ENCODE data around the gene VPS37D.
"Not testable (repeated sequence)": the region's sequence is repeated elsewhere in the genome, so short reads cannot be mapped to it uniquely, and the experiment has no call there.

VPS37D gene

GRCh38 chr7:73668103-73668885 lies 663 bp downstream of the VPS37D start:
- Histone ChIP-seq H3K27me3 (peaks cover 0 to 28% (median 13%) of the 10 kb centered on the region in 11 experiments; a peak in 13 of 22 replicates), H3K4me2 (peak overlapping the region; percentile 89 to 98 (median 96)), H3K27ac (peak overlapping the region; percentile 50 to 78 (median 67); a peak in 21 of 22 replicates), H3K9me3 (replicated peaks in 1 of 11) (peaks cover 0 to 4% (median 3%) of the 10 kb centered on the region in 11 experiments; a peak in 20 of 22 replicates), H3K4me1 (peaks cover 7 to 21% (median 14%) of the 10 kb centered on the region in 10 experiments; a peak in 19 of 20 replicates), H3K4me3 (peak overlapping the region; percentile 73 to 83 (median 75)), H3K9ac (peak overlapping the region; percentile 72 to 90 (median 84)), H3K36me3 (peaks cover 0 to 3% (median 0%) of the 10 kb centered on the region in 11 experiments; a peak in 3 of 22 replicates), H4K20me1 (peaks cover 0 to 30% (median 5%) of the 10 kb centered on the region in 11 experiments; a peak in 11 of 22 replicates)
- TF ChIP-seq Cebpa-rat (IDR thresholded peaks at IDR 0.05), result no peak

- Histone ChIP-seq H4K20me1 (peaks cover 0 to 30% (median 5%) of the 10 kb centered on the region in 11 experiments; a peak in 12 of 22 replicates), H3K36me3 (peaks cover 0 to 3% (median 0%) of the 10 kb centered on the region in 11 experiments; a peak in 3 of 22 replicates), H3K27ac (peak overlapping the region in 3 of 11 experiments; percentile 74 to 78 (median 77); a peak in 3 of 22 replicates), H3K4me1 (peaks cover 7 to 21% (median 14%) of the 10 kb centered on the region in 10 experiments; a peak in 19 of 20 replicates), H3K4me2 (peak overlapping the region; percentile 89 to 98 (median 96)), H3K9me3 (replicated peaks in 1 of 11) (no peaks in the 10 kb centered on the region), H3K4me3 (peak overlapping the region; percentile 73 to 83 (median 75)), H3K27me3 (peaks cover 0 to 28% (median 13%) of the 10 kb centered on the region in 11 experiments; a peak in 13 of 22 replicates), H3K9ac (peak overlapping the region in 10 of 11 experiments; percentile 78 to 90 (median 85); a peak in 12 of 22 replicates)
- TF ChIP-seq Cebpa-rat (IDR thresholded peaks at IDR 0.05), result no peak
Observed at GRCh38 chr7:73668886-73669230, 1.2 kb downstream of the VPS37D start.

GRCh38 chr7:73669288-73669701 lies 1.7 kb downstream of the VPS37D start:
- Histone ChIP-seq H3K4me3 (peak overlapping the region in 2 of 10 experiments; percentile 79 to 83; a peak in 5 of 20 replicates), H3K9ac (peak overlapping the region in 2 of 11 experiments; percentile 87 to 90; a peak in 4 of 22 replicates), H4K20me1 (peaks cover 0 to 30% (median 5%) of the 10 kb centered on the region in 11 experiments; a peak in 12 of 22 replicates), H3K4me1 (peaks cover 7 to 21% (median 14%) of the 10 kb centered on the region in 10 experiments; a peak in 19 of 20 replicates), H3K27me3 (peaks cover 0 to 28% (median 13%) of the 10 kb centered on the region in 11 experiments; a peak in 13 of 22 replicates), H3K36me3 (peaks cover 0 to 3% (median 0%) of the 10 kb centered on the region in 11 experiments; a peak in 3 of 22 replicates), H3K4me2 (peak overlapping the region; percentile 89 to 98 (median 96); a peak in 20 of 22 replicates), H3K9me3 (replicated peaks in 1 of 11) (no peaks in the 10 kb centered on the region), H3K27ac (no peak overlapping the region)
- TF ChIP-seq Cebpa-rat (IDR thresholded peaks at IDR 0.05), result no peak

GRCh38 chr7:73669858-73670385 lies 2.3 kb downstream of the VPS37D start:
- Histone ChIP-seq H3K27ac (no peak overlapping the region), H3K27me3 (peaks cover 0 to 28% (median 13%) of the 10 kb centered on the region in 11 experiments; a peak in 13 of 22 replicates), H3K9ac (no peak overlapping the region), H3K4me2 (0 out of 22 replicates have a peak overlapping the region, but pooled peaks of 2 of the 11 experiments have one; percentile 5 to 10), H3K9me3 (replicated peaks in 1 of 11) (no peaks in the 10 kb centered on the region), H3K36me3 (peaks cover 0 to 3% (median 0%) of the 10 kb centered on the region in 11 experiments; a peak in 3 of 22 replicates), H3K4me1 (peaks cover 7 to 21% (median 14%) of the 10 kb centered on the region in 10 experiments; a peak in 19 of 20 replicates), H4K20me1 (peaks cover 0 to 30% (median 9%) of the 10 kb centered on the region in 11 experiments; a peak in 12 of 22 replicates), H3K4me3 (no peak overlapping the region)
- no peak for TF ChIP-seq Cebpa-rat (IDR thresholded peaks at IDR 0.05)

- Histone ChIP-seq H3K9me3 (replicated peaks in 1 of 11) (no peaks in the 10 kb centered on the region), H3K9ac (no peak overlapping the region), H3K36me3 (peaks cover 0 to 3% (median 0%) of the 10 kb centered on the region in 11 experiments; a peak in 3 of 22 replicates), H3K27me3 (peaks cover 0 to 18% (median 5%) of the 10 kb centered on the region in 11 experiments; a peak in 13 of 22 replicates), H3K27ac (no peak overlapping the region), H3K4me2 (no peak overlapping the region), H3K4me3 (no peak overlapping the region), H3K4me1 (peaks cover 7 to 21% (median 14%) of the 10 kb centered on the region in 10 experiments; a peak in 19 of 20 replicates), H4K20me1 (peaks cover 0 to 43% (median 18%) of the 10 kb centered on the region in 11 experiments; a peak in 16 of 22 replicates)
- TF ChIP-seq Cebpa-rat (IDR thresholded peaks at IDR 0.05), result no peak
Observed at GRCh38 chr7:73671322-73671661, 3.7 kb downstream of the VPS37D start.

- no peak overlapping the region for H3K27ac ChIP-seq
- TF ChIP-seq Cebpa-rat (IDR thresholded peaks at IDR 0.05), result no peak
- H3K4me1 ChIP-seq, result peaks cover 7 to 21% (median 14%) of the 10 kb centered on the region in 10 experiments; a peak in 19 of 20 replicates
- H3K4me2 ChIP-seq, result no peak overlapping the region
- peaks cover 0 to 44% (median 18%) of the 10 kb centered on the region in 11 experiments; a peak in 16 of 22 replicates for H4K20me1 ChIP-seq
- H3K4me3 ChIP-seq, result no peak overlapping the region
- no peak overlapping the region for H3K9ac ChIP-seq
- H3K36me3 ChIP-seq, result peaks cover 0 to 3% (median 0%) of the 10 kb centered on the region in 11 experiments; a peak in 3 of 22 replicates
- H3K27me3 ChIP-seq, result peaks cover 0 to 13% (median 0%) of the 10 kb centered on the region in 11 experiments; a peak in 10 of 22 replicates
- H3K9me3 ChIP-seq (replicated peaks in 1 of 11), result no peaks in the 10 kb centered on the region
Observed at GRCh38 chr7:73671857-73672445, 4.3 kb downstream of the VPS37D start.

- Histone ChIP-seq H3K27ac (no peak overlapping the region), H3K4me3 (no peak overlapping the region), H3K4me2 (no peak overlapping the region), H3K9ac (no peak overlapping the region), H3K9me3 (replicated peaks in 1 of 11) (no peaks in the 10 kb centered on the region), H3K36me3 (peaks cover 7 to 23% (median 18%) of the 10 kb centered on the region in 11 experiments; a peak in 18 of 22 replicates), H3K27me3 (no peaks in the 10 kb centered on the region), H3K4me1 (peaks cover 0 to 7% (median 0%) of the 10 kb centered on the region in 10 experiments; a peak in 2 of 20 replicates), H4K20me1 (peaks cover 0 to 52% (median 30%) of the 10 kb centered on the region in 11 experiments; a peak in 18 of 22 replicates)
- no peak for TF ChIP-seq Cebpa-rat (IDR thresholded peaks at IDR 0.05)
Observed at GRCh38 chr7:73674468-73675124, 7.0 kb downstream of the VPS37D start.

GRCh38 chr7:73676062-73676461 lies 8.4 kb downstream of the VPS37D start:
- H3K27ac ChIP-seq; H3K4me3 ChIP-seq; H3K9ac ChIP-seq; H3K9me3 ChIP-seq (replicated peaks in 1 of 11); H3K4me2 ChIP-seq; H3K27me3 ChIP-seq: not testable (repeated sequence)
- peaks cover 7 to 36% (median 23%) of the 10 kb centered on the region in 11 experiments; a peak in 18 of 22 replicates for H3K36me3 ChIP-seq
- peaks cover 0 to 65% (median 40%) of the 10 kb centered on the region in 11 experiments; a peak in 18 of 22 replicates for H4K20me1 ChIP-seq
- peaks cover 6 to 15% (median 10%) of the 10 kb centered on the region in 10 experiments for H3K4me1 ChIP-seq
